ENCODE results near the gene SLC66A2.
"Not testable (repeated sequence)": the region's sequence is repeated elsewhere in the genome, so short reads cannot be mapped to it uniquely, and the experiment has no call there.

The SLC66A2 gene

GRCh38 chr18:79970419-79971133 lies 19.1 kb upstream of the SLC66A2 start:
- DNase-seq, result no peak

- no peak for DNase-seq
Observed at GRCh38 chr18:79965119-79965902, 13.9 kb upstream of the SLC66A2 start.

GRCh38 chr18:79964330-79965118 lies 13.1 kb upstream of the SLC66A2 start, which contains the start of gene HSBP1L1:
Gene HSBP1L1 (plus strand): TSS chr18:79964643. CDS start chr18:79964736, 93 bp downstream.
- DNase-seq, result peak; percentile 63

GRCh38 chr18:79963658-79964329 lies 12.3 kb upstream of the SLC66A2 start:
- DNase-seq, result no peak

DNA sequence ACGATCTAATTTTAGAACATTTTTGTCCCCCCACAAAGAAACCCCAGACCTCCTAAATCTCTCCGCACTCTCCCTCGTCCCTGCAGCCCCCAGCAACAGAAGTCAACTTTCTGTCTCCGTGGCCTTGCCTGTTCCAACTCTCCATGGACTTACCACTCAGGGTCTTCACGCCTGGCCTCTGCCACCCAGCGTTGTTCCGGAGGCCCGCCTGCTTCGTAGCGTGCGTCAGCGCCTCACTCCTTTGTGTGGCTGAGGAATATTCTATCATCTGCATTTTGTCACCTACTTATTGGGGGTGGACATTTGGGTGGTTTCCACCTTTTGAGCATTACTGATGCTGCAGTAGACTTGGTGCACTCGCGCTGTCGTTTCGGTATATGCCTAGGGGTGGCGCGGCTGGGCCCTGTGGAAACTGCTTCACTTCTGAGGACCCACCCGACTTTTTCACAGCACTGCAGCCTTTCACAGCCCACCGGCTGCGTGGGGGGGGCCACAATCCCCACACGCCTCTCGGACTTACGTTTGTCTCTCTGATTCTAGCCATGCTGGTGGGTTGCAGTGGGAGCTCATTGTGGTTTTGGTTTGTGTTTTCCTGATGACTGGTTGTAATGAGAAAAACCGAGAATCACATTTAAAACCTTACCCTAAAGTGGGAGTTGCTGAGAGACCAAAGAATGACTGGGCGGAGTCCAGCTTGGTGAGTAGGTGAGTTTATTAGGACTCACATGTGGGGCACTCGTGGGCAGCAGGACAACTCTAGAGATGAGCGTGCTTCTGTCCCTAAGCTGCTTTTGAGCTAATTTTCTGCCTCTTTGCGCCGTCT lies 11.6 kb upstream of the SLC66A2 start:
- DNase-seq, result peak; percentile 43

- DNase-seq, result no peak
Observed at GRCh38 chr18:79962311-79962710, 10.9 kb upstream of the SLC66A2 start.

DNA sequence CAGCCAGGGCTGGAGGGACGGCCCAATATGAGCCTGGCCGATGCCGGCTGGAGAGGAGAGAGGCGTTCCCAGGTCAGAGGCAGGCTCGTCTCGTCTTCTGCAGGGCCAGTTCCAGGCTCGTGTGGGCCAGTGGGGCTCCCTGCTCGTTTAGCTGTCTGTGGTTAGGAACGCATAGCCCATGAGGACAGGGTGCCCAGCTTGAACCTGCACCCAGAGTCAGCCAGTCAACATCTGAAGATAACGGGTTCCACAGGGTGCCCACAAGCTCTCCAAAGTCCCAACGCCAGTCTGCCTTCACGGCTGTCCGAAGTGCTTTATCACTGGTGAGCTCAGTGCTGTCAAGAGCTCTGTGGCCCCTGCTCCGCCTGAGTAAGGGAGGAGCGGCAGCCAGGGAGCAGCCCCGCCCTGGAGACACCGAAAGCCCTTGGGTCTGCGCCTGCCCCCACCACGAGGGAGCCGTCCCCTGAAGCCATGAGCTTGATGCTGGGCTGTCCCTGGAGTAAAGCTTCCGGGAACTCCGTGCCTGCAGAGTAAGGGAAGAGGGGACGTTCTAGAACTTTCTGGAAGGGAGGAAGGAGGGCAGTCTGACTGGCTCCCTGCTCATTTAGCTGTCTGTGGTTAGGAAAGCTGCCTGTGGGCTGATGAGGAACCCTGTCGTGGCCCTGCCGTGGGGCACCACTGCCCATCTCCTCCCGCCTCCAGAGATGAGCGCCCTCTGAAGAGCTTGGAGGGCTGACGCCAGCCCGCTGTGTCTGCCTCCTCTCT lies 10.3 kb upstream of the SLC66A2 start:
- no peak for DNase-seq

GRCh38 chr18:79960921-79961526 lies 9.6 kb upstream of the SLC66A2 start:
- no peak for DNase-seq

- not testable (repeated sequence) for DNase-seq
Observed at GRCh38 chr18:79960161-79960801, 8.8 kb upstream of the SLC66A2 start.

- DNase-seq, result no peak
Observed at GRCh38 chr18:79958981-79959380, 7.5 kb upstream of the SLC66A2 start.

DNA sequence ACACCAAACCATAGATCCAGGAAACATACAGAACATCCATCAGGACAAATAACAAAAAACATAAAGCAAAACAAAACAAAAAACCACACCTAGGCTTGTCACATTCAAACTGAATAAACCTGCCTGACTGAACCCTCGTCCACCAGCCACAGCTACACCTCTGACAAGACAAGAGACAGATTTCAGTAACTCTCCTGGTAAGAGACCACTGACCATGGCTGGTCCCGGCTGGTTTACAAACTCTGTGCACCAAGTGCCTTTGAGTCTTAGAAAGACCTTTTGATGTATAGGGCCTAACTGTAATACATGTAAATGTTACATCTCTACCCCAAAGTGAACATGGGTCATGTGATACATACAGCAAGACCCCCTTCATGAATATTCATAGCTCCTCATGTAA lies 4.8 kb upstream of the SLC66A2 start:
- DNase-seq, result no peak

DNA sequence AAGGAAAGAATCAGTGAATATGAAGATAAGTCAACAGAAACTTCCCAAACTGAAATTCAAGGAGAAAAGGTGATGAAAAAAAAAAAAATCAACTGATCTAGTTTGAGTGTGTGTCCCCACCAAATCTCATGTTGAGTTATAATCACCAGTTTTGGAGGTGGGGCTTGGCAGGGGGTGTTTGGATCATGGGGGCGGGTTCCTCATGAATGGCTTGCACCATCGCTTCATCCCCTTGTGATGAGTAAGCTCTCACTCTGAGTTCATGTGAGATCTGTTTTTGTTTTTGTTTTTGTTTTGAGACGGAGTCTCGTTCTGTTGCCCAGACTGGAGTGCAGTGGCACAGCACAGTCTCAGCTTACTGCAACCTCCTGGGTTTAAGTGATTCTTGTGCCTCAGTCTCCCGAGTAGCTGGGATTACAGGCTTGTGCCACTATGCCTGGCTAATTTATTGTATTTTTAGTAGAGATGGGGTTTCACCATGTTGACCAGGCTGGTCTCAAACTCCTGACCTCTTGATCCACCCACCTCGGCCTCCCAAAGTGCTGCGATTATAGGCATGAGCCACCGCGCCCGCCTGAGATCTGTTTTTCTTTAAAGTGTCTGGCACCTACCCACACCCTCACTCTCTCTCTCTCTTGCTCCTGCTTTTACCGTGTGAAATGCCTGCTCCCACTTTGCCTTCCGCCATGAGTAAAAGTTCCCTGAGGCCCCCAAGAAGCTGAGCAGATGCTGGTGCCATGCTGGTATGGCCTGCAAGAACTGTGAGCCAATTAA lies 4.0 kb upstream of the SLC66A2 start:
- no peak for DNase-seq

- DNase-seq, result no peak
Observed at GRCh38 chr18:79954791-79955190, 3.3 kb upstream of the SLC66A2 start.

DNA sequence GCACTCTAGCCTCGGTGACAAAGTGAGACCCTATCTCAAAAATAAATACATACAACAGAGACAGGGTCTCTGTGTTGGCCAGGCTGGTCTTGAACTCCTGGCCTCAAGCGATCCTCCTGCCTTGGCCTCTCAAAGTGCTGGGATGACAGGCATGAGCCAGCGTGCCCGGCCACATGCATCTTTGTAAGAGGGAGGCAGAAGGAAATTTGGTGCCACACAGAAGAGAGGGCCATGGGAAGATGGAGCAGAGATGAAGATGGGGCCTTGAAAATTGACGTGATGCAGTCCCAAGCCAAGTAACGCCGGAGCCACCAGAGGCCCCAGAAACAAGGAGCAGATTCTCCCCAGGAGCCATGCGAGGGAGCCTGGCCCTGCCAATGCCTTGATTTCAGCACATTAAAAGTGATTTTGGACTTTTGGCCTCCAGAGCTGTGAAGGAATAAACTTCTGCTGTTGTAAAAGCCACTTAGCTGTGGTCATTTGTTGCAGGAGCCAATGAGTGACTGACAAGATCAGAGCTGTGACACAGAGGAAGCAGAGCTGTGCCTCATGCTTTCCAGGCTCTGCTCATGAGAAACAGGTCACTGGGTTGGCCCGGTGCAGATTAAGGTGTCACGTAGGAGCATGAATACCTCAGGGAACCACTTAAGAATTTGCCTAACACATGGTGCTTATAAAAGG lies 2.7 kb upstream of the SLC66A2 start:
- no peak for DNase-seq

DNA sequence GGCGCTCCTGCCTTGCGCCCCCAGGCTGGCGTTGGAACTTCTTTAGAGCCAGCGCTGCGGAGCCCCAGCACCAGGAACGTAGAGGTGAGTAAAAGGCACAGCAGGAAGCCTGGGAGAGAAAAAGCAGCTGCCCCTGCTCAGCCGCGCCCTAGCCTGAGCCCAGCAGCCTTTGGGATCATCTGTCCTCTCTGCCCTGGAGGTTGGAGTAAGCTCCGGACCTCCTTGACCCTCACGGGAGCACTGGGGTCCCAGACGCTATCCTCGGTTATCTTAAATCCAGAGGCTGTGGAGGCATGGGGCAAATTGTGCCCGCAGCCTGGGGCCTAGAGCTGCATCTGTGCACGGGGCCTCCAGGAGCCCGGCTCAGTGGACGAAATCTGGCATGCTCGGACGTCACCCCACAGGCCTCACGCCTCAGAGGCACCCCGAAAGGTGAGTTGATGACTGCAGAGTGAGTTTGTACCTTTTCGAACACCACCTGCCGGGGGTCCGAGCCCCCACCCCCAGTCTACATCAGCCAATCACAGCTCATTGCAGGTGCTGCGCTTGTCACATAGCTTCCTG lies 1.6 kb upstream of the SLC66A2 start:
- no peak for DNase-seq

GRCh38 chr18:79952456-79952995 lies 1.1 kb upstream of the SLC66A2 start:
- DNase-seq, result no peak

GRCh38 chr18:79950515-79951341 lies 725 bp downstream of the SLC66A2 start:
- DNase-seq, result no peak
